NCI-H510A (cell line): ENCODE measurements around the gene CNOT2.

Experiments
- DNase-seq: peaks from one replicate; lab custom pipeline; 2025; lab: John Stamatoyannopoulos, UW

Gene CNOT2

DNA sequence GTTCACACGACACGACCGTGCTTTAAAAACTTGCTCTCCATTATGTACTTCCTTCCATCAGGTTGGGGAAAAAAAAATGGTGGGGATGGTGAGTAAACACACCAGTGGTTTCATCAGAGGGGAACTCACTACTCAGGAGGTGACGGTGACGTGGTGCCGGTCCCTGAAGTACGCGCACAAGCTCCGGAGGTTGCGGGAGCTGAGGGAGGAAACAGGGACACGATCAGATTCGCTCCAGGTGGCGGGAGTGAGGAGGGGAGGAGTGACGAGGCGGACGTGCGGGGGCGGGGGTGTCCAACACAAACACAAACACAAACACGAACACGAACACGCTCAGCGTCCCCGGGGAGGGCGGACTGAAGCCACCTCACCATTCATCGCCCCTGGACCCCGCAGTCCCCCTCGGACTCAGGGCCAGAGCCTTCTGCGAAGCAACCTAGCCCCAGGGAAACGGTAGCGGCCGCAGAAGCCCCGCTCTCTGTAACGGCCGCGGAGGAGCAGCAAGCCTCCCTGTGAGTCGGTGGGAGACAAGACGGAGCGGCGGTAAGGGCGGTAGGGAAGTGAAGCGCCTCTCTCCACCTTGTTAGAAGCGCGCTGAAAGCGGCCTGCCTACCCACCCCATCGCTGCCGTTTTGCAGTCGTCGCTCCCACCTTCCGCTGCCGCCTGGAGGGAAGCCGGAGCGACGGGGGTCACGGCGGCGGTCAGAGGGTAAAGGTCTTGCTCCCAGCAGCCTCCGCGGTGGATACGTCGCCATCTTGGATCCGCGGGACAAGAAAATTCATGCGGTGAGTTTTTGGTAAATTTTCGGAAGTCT is at the start of gene CNOT2:
Gene CNOT2, plus strand, starts transcription at position 739 of the 815 bp plus-strand sequence. CDS start 34,794 bp downstream, outside the sequence.
- peak; percentile 91 for DNase-seq

DNA sequence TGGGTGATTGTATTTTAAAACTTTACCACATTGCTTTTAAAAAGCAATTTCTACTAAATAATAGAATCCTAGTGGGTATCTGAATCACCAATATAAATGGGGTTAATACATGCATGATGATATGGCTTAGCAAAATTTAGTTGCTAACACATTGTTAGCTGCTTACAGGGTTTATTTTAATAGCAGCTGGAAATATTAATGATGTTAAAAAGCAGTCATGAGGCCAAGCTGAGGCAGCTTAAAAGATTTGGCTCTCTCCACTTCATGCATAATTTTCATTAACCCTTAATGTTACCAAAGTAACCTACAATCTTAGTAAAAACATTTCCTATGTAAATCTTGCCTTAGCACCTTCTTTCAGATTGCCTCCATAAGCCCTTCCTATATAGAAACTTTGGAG is 49.2 kb upstream of the CNOT2 start:
- DNase-seq: no peak

- DNase-seq: no peak
These were observed 46.4 kb upstream of the CNOT2 start for GRCh38 chr12:70196811-70197281.

- no peak for DNase-seq
These were observed 45.9 kb upstream of the CNOT2 start for GRCh38 chr12:70197345-70197744.

- no peak for DNase-seq
These were observed 29.5 kb upstream of the CNOT2 start for GRCh38 chr12:70213707-70214106.

GRCh38 chr12:70214972-70215617 is 28.1 kb upstream of the CNOT2 start:
- DNase-seq: no peak

DNA sequence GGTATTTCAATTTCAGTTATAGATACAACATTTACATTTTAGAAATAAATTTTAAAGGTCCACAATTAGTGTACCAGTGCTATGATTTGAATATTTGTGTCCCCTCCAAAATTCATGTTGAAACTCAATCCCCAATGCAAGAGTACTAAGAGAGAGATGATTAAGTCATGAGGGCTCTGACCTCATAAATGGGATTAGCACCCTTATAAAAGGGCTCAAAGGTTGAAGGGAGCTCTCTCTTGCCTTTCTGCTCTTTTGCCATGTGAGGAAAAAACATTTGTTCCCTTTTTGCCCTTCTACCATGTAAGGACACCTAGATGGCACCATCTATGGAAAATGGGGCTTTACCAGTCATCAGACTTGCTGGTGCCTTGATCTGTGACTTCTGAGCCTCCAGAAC is 25.8 kb upstream of the CNOT2 start:
- DNase-seq: no peak

DNA sequence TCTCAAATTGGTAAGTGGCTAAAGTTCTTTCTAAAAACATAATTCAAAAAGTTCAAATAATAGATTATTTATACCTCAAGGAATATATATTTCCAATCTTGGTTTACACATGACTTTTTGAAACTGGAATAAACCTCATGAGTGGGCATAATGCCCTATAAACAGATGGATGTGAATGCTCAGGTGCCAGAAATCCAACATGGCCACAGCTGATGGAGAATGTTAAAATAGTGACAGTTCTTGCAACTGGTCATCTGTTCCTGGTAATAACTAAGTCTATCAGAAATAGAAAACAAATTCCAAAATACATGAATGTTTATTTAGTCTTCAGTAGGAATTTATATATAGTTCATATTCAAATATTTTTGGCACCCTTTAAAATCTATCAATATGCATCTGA is 21.6 kb upstream of the CNOT2 start:
- DNase-seq: no peak

DNA sequence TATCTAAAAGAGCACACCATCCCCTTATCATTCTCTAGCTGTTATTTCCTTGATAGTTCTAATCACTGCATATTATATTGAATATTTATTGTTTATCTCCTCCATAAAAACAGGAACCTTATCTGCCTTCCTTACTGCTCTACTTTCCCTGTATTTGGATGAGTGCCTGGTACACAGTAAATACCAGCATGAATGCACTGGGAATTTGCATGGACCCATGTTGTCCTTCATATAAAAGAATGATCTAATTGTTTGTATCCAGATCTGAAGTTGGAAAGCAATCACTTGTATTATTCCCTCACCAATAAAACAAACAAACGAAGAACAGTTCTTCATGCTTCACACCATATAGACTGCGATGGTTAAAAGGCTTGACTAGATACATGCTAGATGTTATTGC is 15.3 kb upstream of the CNOT2 start:
- DNase-seq: no peak

- no peak for DNase-seq
These were observed 12.2 kb upstream of the CNOT2 start for GRCh38 chr12:70230934-70231606.

GRCh38 chr12:70236990-70237389 is 6.2 kb upstream of the CNOT2 start:
- no peak for DNase-seq

GRCh38 chr12:70240673-70241072 is 2.6 kb upstream of the CNOT2 start:
- DNase-seq: no peak

DNA sequence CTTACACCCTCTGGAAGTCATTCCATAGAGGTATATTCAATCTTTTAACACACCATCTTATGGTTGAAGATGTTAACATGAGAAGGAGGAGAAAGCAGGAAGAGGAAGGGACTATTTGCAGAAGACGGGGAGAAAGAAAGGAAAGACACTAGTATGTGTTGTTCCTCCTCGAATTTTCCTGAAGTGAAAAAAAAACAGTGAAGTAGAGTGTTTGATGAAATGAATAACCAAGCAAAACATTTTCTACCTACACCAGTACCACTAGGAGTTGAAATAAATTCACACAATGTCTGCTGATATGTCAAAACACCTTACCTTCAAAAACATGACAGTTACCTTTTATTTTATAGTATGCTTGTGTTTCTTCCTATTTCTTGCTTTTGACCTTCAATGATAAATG is 1.4 kb upstream of the CNOT2 start:
- DNase-seq: no peak

DNA sequence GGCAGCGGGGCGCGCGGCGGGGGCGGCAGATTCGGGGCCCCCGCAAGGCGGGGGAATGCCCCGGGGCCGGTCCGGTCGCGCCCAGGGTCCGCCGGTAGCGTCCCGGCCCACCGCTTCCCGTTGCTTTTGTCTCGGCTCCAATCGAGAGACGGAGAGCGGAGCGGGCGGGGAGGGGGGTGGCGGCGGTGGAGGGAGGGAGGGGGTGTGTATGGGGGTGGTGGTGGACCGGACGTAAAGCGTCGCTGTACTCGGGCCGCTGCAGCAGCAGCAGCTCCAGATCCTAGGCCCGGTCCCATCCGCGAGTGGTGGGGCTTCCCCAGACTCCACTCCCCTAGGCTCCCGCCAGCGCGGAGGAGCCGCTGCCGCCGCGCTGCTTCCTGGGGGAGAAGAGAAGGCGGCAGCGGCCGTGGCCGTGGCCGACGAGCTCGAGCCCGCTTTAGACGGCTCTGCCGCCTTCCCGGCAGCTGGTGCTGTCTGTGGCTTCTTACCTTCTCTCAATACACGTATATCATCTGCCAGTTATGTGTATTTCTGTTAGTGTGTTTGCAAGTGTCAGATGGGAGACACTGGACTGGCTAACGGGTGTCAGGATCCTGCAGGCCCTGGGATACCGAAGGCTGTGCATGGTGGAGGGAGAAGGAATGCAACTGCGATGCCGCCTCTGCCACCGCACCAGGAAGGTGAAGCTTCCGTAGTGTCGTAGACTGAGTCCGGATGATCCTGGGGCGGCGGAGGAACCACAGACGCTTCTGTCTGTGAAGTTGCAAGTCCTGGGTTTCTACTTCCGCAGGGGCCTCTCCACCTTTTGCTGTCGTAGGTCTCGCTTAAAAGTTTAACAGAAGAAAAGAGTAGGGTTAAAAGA is 508 bp downstream of the CNOT2 start:
- DNase-seq: peak; percentile 62

- no peak for DNase-seq
These were observed 1.2 kb downstream of the CNOT2 start for GRCh38 chr12:70244409-70244808.

DNA sequence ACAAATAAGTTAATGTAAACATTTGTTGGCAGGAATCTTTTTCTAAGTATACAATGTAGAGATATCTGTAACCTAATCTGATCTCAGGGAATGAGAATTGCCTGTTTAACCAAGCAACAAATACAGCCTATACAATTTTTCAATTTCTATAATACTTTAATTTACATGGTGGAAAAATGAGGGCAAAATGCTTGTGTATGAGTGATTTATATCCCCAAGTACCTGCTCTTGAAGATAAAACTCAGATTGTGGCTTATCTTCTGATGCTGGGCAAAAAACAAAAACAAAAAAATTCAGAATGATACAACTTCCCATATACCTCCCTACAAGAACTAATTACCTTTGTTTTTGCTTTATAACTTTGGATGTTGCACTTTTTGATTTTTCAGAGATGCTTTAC is 2.2 kb downstream of the CNOT2 start:
- no peak for DNase-seq

DNA sequence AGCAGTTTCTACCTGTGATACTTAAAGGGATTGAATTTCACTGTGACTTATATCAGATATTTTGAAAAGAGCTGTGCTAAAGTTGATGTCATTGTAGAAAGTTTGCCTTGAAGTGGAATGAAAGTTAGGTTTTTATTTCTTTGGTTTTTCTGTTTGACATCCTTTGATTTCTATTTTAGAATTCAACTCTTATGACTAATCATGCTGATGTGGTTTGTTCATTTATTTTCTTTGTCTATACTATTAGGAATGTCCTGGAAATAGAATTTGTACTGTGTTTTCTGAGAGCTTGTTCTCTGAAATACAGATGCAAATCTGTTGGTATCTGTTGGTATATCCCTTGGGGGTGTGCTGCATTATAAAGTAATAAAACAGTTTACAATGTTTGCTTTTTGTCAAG is 3.3 kb downstream of the CNOT2 start:
- DNase-seq: no peak

- no peak for DNase-seq
These were observed 4.5 kb downstream of the CNOT2 start for GRCh38 chr12:70247653-70248199.

- no peak for DNase-seq
These were observed 5.6 kb downstream of the CNOT2 start for GRCh38 chr12:70248876-70249275.

GRCh38 chr12:70249903-70250302 is 6.7 kb downstream of the CNOT2 start:
- DNase-seq: no peak

- DNase-seq: no peak
These were observed 8.0 kb downstream of the CNOT2 start for GRCh38 chr12:70251226-70251625.

DNA sequence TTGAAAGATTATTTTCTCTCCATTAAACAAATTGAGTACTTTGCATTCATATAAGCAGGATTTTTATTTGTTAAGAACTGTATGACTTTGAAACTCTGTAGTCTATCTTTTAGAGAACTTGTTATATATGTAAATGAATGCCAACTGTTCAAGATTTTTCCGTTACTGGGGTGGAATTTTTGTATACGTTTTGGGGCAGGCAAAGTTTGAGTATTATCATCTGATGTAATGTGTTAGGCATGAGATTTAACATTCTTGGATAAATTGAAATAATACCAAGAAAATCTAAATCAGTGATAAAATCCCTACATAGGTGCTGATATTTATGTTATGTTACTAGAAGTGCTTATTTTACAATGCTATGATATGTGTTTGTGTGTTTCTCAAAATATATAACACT is 8.4 kb downstream of the CNOT2 start:
- no peak for DNase-seq
